Hepatocyte (in vitro differentiated cells): ENCODE results near the gene PRSS50.

Source experiments
- EZH2phosphoT487 ChIP-seq: fragments of 200-600 bp; sonication (generic); IDR thresholded peaks from one replicate; pipeline ENCODE4 v1.6.1; 2018; ENCODE audit warnings: antibody characterized with exemption, mild to moderate bottlenecking, low read depth, moderate library complexity; ENCODE audit not compliant: unreplicated experiment, severe bottlenecking
- TF ChIP-seq, protein P1 (sequence below): fragments of 200-600 bp; sonication (generic); IDR thresholded peaks from 2 replicates; pipeline ENCODE4 v1.5.1; 2016; ENCODE audit warnings: antibody characterized with exemption, mild to moderate bottlenecking; ENCODE audit not compliant: poor library complexity

DNA sequence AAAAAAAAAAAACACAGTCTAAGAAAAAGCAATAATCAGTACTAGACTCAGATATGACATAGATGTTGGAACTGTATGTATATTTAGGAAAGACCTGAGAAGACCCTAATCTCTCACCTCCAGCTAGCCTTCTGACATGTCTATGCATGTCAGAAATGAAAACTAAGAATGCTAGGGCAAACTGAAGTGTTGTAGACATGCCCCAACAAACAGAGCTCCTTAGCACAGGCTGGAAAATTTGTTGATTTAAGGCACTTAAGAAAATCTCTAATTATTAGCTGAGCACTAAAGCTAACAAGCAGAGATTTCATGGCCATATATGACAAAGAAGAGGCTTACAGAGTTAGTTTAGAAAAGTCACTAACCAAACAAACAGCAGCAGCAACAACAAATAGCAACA is 45.5 kb upstream of the PRSS50 start:
- TF ChIP-seq, protein P1, sequence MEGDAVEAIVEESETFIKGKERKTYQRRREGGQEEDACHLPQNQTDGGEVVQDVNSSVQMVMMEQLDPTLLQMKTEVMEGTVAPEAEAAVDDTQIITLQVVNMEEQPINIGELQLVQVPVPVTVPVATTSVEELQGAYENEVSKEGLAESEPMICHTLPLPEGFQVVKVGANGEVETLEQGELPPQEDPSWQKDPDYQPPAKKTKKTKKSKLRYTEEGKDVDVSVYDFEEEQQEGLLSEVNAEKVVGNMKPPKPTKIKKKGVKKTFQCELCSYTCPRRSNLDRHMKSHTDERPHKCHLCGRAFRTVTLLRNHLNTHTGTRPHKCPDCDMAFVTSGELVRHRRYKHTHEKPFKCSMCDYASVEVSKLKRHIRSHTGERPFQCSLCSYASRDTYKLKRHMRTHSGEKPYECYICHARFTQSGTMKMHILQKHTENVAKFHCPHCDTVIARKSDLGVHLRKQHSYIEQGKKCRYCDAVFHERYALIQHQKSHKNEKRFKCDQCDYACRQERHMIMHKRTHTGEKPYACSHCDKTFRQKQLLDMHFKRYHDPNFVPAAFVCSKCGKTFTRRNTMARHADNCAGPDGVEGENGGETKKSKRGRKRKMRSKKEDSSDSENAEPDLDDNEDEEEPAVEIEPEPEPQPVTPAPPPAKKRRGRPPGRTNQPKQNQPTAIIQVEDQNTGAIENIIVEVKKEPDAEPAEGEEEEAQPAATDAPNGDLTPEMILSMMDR = no peak
- no peak for TF ChIP-seq EZH2phosphoT487
